ENCODE results near the gene PSMA3. TPM values are rescaled to one million over a fixed set of nuclear protein-coding genes. Genes with fewer than 3 reads are reported as not detected.

Gene PSMA3
- total and polyA plus RNA-seq, 9 of the 15 experiments (the other 6 are each of a cell fraction or from before 2014, with no cell fraction given) = 129 to 786 (median 319) TPM

GRCh38 chr14:58239244-58240195 is 5.1 kb upstream of the PSMA3 start (continued):
- TF ChIP-seq DEAF1 (CRISPR knock-in tag; IDR thresholded peaks at IDR 0.05) (no peak), E2F5 (CRISPR knock-in tag; IDR thresholded peaks at IDR 0.05) (no peak), SIN3B (IDR thresholded peaks at IDR 0.05; ENCODE audit: low read depth) (no peak), CHD7 (IDR thresholded peaks at IDR 0.05; ENCODE audit: low read depth, low read length) (no peak), MAFG (tag; conservative IDR thresholded peaks at IDR 0.05) (no peak), FIP1L1 (IDR thresholded peaks at IDR 0.05; ENCODE audit: low read depth, low read length, poor library complexity, severe bottlenecking) (no peak), EGR1 (conservative IDR thresholded peaks at IDR 0.05) (no peak), ZNF644 (tag; IDR thresholded peaks at IDR 0.05; ENCODE audit: low read depth) (no peak), ZNF408 (CRISPR knock-in tag; IDR thresholded peaks at IDR 0.05; ENCODE audit: low read depth) (no peak), CEBPG (CRISPR knock-in tag; IDR thresholded peaks at IDR 0.05) (no peak), CEBPG (tag; conservative IDR thresholded peaks at IDR 0.05 in 1 of 2, IDR thresholded peaks at IDR 0.05 in 1 of 2) (peak; percentile 63 to 95), ZNF583 (CRISPR knock-in tag; IDR thresholded peaks at IDR 0.05) (no peak), ZNF79 (CRISPR knock-in tag; IDR thresholded peaks at IDR 0.05; ENCODE audit: low read depth) (no peak)

Measured in K562 (cell line).